Measurements from ENCODE around the gene REM1. TPM values are rescaled to one million over a fixed set of nuclear protein-coding genes. Genes with fewer than 3 reads are reported as not detected.
A peak's percentile ranks its signal among the peaks of the same experiment; 100 is the strongest.

The REM1 gene
- total and polyA plus RNA-seq, 2 of the 13 experiments (the other 11 are each of a cell fraction or from before 2014, with no cell fraction given): not detected

- TF ChIP-seq, protein P1, sequence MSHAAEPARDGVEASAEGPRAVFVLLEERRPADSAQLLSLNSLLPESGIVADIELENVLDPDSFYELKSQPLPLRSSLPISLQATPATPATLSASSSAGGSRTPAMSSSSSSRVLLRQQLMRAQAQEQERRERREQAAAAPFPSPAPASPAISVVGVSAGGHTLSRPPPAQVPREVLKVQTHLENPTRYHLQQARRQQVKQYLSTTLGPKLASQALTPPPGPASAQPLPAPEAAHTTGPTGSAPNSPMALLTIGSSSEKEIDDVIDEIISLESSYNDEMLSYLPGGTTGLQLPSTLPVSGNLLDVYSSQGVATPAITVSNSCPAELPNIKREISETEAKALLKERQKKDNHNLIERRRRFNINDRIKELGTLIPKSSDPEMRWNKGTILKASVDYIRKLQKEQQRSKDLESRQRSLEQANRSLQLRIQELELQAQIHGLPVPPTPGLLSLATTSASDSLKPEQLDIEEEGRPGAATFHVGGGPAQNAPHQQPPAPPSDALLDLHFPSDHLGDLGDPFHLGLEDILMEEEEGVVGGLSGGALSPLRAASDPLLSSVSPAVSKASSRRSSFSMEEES (CRISPR knock-in tag; IDR thresholded peaks at IDR 0.05): peak; percentile 71
- TF ChIP-seq ZSCAN22 (CRISPR knock-in tag; IDR thresholded peaks at IDR 0.05) (no peak), YEATS4 (CRISPR knock-in tag; IDR thresholded peaks at IDR 0.05; ENCODE audit: borderline replicate concordance) (peak; percentile 100), GPBP1L1 (CRISPR knock-in tag; IDR thresholded peaks at IDR 0.05) (no peak), ZNF331 (CRISPR knock-in tag; IDR thresholded peaks at IDR 0.05) (peak; percentile 89), ELF4 (CRISPR knock-in tag; IDR thresholded peaks at IDR 0.05; ENCODE audit: borderline replicate concordance) (peak; percentile 5; the same call in 1 of the 2 replicates), RBAK (CRISPR knock-in tag; IDR thresholded peaks at IDR 0.05) (no peak), E2F1 (CRISPR knock-in tag; IDR thresholded peaks at IDR 0.05) (peak; percentile 91), STAT6 (CRISPR knock-in tag; IDR thresholded peaks at IDR 0.05; ENCODE audit: borderline replicate concordance) (no peak), IKZF1 (IDR thresholded peaks at IDR 0.05) (no peak), KMT2B (CRISPR knock-in tag; IDR thresholded peaks at IDR 0.05) (peak; percentile 89), ZC3H13 (CRISPR knock-in tag; IDR thresholded peaks at IDR 0.05) (peak; percentile 85), BRCA1 (CRISPR knock-in tag; IDR thresholded peaks at IDR 0.05) (peak; percentile 93; the same call in 1 of the 2 replicates), SOX6 (IDR thresholded peaks at IDR 0.05) (no peak), SOX6 (CRISPR knock-in tag; IDR thresholded peaks at IDR 0.05) (peak; percentile 61; the same call in 1 of the 2 replicates), HCFC1 (IDR thresholded peaks at IDR 0.05; ENCODE audit: low read depth, low read length) (peak; percentile 67), ASH2L (IDR thresholded peaks at IDR 0.05; ENCODE audit: insufficient read length, low read depth, low read length) (peak; percentile 96), MED1 (CRISPR knock-in tag; IDR thresholded peaks at IDR 0.05) (peak; percentile 87), NAIF1 (CRISPR knock-in tag; IDR thresholded peaks at IDR 0.05; ENCODE audit: borderline replicate concordance) (peak; percentile 90), ZNF446 (CRISPR knock-in tag; IDR thresholded peaks at IDR 0.05) (peak; percentile 90), ZFAT (CRISPR knock-in tag; conservative IDR thresholded peaks at IDR 0.05) (peak; percentile 69; the same call in 1 of the 2 replicates)
- TF ChIP-seq, protein P2, sequence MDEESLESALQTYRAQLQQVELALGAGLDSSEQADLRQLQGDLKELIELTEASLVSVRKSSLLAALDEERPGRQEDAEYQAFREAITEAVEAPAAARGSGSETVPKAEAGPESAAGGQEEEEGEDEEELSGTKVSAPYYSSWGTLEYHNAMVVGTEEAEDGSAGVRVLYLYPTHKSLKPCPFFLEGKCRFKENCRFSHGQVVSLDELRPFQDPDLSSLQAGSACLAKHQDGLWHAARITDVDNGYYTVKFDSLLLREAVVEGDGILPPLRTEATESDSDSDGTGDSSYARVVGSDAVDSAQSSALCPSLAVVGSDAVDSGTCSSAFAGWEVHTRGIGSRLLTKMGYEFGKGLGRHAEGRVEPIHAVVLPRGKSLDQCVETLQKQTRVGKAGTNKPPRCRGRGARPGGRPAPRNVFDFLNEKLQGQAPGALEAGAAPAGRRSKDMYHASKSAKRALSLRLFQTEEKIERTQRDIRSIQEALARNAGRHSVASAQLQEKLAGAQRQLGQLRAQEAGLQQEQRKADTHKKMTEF (CRISPR knock-in tag; IDR thresholded peaks at IDR 0.05): peak; percentile 92
Observed at GRCh38 chr20:31514154-31515071, 39.3 kb downstream of the REM1 start, which contains the start of gene HM13 (continued).

All from HepG2 (cell line).